ENCODE measurements around the gene CNKSR2. TPM values are rescaled to one million over a fixed set of nuclear protein-coding genes. Genes with fewer than 3 reads are reported as not detected.

CNKSR2 gene
- total and polyA plus RNA-seq, 2 experiments from 2014 or later = 13.9 to 40.9 TPM

DNA sequence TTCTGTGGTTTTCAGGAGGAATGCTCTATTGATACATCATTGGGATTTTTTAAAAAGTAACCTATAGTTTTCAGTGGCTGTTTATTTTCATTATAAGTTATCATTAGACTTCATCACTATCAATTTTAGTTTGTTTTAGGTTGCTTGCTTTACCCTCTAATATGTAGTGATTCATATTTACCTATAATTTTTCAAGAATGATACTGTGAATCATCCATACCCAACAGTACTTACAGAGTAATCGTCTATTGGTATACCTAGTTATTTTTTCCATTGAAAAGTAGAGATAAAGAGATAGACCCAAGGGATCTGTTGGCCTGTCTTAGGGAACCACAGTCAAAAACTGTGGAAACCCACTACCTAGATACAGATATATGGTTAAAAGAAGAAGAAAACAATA, 200.6 kb downstream of the CNKSR2 start:
- Mint-ChIP-seq H3K4me3 (no peak overlapping the region), H3K27me3 (ENCODE audit: insufficient read depth, low read depth, poor library complexity) (no peaks in the 10 kb centered on the region), H3K9me3 (peaks cover 19% of the 10 kb centered on the region), H3K27ac (no peak overlapping the region), H3K36me3 (ENCODE audit: low read depth) (peaks cover 35% of the 10 kb centered on the region), H3K4me1 (no peaks in the 10 kb centered on the region)
- H3K27ac ChIP-seq (ENCODE audit: low read depth) = no peak overlapping the region
- no peaks in the 10 kb centered on the region for H3K4me1 ChIP-seq (ENCODE audit: insufficient read depth)
- H2AFZ ChIP-seq = no peak overlapping the region
- no peak for ATAC-seq
- no peaks in the 10 kb centered on the region for H3K79me2 ChIP-seq (replicated peaks; ENCODE audit: insufficient read depth)
- no peaks in the 10 kb centered on the region for H3K9me2 ChIP-seq (ENCODE audit: insufficient read depth)
- TF ChIP-seq ZNF114 (CRISPR knock-in tag; IDR thresholded peaks at IDR 0.05) (no peak), EZH2 (IDR thresholded peaks at IDR 0.05; ENCODE audit: low read depth, unreplicated experiment) (no peak), JUNB (IDR thresholded peaks at IDR 0.05; ENCODE audit: unreplicated experiment) (no peak), ZNF331 (CRISPR knock-in tag; IDR thresholded peaks at IDR 0.05; ENCODE audit: low read depth) (no peak), STAT1 (IDR thresholded peaks at IDR 0.05; ENCODE audit: unreplicated experiment) (no peak), EZH2phosphoT487 (IDR thresholded peaks at IDR 0.05; ENCODE audit: unreplicated experiment) (no peak), CREB1 (CRISPR knock-in tag; IDR thresholded peaks at IDR 0.05; ENCODE audit: low read depth) (no peak), POLR2AphosphoS5 (IDR thresholded peaks at IDR 0.05; ENCODE audit: low read depth) (no peak), ETS1 (IDR thresholded peaks at IDR 0.05) (no peak), NANOG (IDR thresholded peaks at IDR 0.05; ENCODE audit: borderline replicate concordance) (no peak)
- TF ChIP-seq, protein P1, sequence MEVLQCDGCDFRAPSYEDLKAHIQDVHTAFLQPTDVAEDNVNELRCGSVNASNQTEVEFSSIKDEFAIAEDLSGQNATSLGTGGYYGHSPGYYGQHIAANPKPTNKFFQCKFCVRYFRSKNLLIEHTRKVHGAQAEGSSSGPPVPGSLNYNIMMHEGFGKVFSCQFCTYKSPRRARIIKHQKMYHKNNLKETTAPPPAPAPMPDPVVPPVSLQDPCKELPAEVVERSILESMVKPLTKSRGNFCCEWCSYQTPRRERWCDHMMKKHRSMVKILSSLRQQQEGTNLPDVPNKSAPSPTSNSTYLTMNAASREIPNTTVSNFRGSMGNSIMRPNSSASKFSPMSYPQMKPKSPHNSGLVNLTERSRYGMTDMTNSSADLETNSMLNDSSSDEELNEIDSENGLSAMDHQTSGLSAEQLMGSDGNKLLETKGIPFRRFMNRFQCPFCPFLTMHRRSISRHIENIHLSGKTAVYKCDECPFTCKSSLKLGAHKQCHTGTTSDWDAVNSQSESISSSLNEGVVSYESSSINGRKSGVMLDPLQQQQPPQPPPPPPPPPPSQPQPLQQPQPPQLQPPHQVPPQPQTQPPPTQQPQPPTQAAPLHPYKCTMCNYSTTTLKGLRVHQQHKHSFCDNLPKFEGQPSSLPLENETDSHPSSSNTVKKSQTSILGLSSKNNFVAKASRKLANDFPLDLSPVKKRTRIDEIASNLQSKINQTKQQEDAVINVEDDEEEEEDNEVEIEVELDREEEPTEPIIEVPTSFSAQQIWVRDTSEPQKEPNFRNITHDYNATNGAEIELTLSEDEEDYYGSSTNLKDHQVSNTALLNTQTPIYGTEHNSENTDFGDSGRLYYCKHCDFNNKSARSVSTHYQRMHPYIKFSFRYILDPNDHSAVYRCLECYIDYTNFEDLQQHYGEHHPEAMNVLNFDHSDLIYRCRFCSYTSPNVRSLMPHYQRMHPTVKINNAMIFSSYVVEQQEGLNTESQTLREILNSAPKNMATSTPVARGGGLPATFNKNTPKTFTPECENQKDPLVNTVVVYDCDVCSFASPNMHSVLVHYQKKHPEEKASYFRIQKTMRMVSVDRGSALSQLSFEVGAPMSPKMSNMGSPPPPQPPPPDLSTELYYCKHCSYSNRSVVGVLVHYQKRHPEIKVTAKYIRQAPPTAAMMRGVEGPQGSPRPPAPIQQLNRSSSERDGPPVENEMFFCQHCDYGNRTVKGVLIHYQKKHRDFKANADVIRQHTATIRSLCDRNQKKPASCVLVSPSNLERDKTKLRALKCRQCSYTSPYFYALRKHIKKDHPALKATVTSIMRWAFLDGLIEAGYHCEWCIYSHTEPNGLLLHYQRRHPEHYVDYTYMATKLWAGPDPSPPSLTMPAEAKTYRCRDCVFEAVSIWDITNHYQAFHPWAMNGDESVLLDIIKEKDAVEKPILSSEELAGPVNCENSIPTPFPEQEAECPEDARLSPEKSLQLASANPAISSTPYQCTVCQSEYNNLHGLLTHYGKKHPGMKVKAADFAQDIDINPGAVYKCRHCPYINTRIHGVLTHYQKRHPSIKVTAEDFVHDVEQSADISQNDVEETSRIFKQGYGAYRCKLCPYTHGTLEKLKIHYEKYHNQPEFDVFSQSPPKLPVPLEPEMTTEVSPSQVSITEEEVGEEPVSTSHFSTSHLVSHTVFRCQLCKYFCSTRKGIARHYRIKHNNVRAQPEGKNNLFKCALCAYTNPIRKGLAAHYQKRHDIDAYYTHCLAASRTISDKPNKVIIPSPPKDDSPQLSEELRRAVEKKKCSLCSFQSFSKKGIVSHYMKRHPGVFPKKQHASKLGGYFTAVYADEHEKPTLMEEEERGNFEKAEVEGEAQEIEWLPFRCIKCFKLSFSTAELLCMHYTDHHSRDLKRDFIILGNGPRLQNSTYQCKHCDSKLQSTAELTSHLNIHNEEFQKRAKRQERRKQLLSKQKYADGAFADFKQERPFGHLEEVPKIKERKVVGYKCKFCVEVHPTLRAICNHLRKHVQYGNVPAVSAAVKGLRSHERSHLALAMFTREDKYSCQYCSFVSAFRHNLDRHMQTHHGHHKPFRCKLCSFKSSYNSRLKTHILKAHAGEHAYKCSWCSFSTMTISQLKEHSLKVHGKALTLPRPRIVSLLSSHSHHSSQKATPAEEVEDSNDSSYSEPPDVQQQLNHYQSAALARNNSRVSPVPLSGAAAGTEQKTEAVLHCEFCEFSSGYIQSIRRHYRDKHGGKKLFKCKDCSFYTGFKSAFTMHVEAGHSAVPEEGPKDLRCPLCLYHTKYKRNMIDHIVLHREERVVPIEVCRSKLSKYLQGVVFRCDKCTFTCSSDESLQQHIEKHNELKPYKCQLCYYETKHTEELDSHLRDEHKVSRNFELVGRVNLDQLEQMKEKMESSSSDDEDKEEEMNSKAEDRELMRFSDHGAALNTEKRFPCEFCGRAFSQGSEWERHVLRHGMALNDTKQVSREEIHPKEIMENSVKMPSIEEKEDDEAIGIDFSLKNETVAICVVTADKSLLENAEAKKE (CRISPR knock-in tag; IDR thresholded peaks at IDR 0.05) = no peak
- TF ChIP-seq, protein P2, sequence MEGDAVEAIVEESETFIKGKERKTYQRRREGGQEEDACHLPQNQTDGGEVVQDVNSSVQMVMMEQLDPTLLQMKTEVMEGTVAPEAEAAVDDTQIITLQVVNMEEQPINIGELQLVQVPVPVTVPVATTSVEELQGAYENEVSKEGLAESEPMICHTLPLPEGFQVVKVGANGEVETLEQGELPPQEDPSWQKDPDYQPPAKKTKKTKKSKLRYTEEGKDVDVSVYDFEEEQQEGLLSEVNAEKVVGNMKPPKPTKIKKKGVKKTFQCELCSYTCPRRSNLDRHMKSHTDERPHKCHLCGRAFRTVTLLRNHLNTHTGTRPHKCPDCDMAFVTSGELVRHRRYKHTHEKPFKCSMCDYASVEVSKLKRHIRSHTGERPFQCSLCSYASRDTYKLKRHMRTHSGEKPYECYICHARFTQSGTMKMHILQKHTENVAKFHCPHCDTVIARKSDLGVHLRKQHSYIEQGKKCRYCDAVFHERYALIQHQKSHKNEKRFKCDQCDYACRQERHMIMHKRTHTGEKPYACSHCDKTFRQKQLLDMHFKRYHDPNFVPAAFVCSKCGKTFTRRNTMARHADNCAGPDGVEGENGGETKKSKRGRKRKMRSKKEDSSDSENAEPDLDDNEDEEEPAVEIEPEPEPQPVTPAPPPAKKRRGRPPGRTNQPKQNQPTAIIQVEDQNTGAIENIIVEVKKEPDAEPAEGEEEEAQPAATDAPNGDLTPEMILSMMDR (conservative IDR thresholded peaks at IDR 0.05; ENCODE audit: low read depth in 2 of 2) = no peak
- TF ChIP-seq, protein P3, sequence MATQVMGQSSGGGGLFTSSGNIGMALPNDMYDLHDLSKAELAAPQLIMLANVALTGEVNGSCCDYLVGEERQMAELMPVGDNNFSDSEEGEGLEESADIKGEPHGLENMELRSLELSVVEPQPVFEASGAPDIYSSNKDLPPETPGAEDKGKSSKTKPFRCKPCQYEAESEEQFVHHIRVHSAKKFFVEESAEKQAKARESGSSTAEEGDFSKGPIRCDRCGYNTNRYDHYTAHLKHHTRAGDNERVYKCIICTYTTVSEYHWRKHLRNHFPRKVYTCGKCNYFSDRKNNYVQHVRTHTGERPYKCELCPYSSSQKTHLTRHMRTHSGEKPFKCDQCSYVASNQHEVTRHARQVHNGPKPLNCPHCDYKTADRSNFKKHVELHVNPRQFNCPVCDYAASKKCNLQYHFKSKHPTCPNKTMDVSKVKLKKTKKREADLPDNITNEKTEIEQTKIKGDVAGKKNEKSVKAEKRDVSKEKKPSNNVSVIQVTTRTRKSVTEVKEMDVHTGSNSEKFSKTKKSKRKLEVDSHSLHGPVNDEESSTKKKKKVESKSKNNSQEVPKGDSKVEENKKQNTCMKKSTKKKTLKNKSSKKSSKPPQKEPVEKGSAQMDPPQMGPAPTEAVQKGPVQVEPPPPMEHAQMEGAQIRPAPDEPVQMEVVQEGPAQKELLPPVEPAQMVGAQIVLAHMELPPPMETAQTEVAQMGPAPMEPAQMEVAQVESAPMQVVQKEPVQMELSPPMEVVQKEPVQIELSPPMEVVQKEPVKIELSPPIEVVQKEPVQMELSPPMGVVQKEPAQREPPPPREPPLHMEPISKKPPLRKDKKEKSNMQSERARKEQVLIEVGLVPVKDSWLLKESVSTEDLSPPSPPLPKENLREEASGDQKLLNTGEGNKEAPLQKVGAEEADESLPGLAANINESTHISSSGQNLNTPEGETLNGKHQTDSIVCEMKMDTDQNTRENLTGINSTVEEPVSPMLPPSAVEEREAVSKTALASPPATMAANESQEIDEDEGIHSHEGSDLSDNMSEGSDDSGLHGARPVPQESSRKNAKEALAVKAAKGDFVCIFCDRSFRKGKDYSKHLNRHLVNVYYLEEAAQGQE (IDR thresholded peaks at IDR 0.05; ENCODE audit: unreplicated experiment) = no peak
- no peaks in the 10 kb centered on the region for H3F3A ChIP-seq (replicated peaks; ENCODE audit: low read depth)
- 0 out of 2 replicates have a peak, but pooled peaks cover 3% of the 10 kb centered on the region for H3K36me3 ChIP-seq (ENCODE audit: insufficient read depth)
- no peak overlapping the region for H3K4me2 ChIP-seq
- no peak overlapping the region for H3K4me3 ChIP-seq
- H4K20me1 ChIP-seq (replicated peaks; ENCODE audit: insufficient read depth) = no peaks in the 10 kb centered on the region
- H3K27me3 ChIP-seq (ENCODE audit: insufficient read depth) = no peaks in the 10 kb centered on the region
- no peak for DNase-seq (ENCODE audit: low spot score)
